Left ventricle myocardium inferior (tissue), 1 donor: ENCODE data around the gene CRACR2B. TPM values are rescaled to one million over a fixed set of nuclear protein-coding genes. Genes with fewer than 3 reads are reported as not detected.
A peak's percentile ranks its signal among the peaks of the same experiment; 100 is the strongest.

ENCODE experiments used
- DNase-seq: peaks from one replicate; pipeline ENCODE4 v3.0.0-alpha.2; 2020
- H3K27ac ChIP-seq: fragments of 200-600 bp; replicated peaks from 2 replicates; pipeline ENCODE4 v1.8.0; 2021
- H3K27me3 ChIP-seq: fragments of 200-600 bp; 2 replicates; pipeline ENCODE4 v1.8.0; 2021; ENCODE audit warnings: low read depth
- H3K36me3 ChIP-seq: fragments of 200-600 bp; 2 replicates; pipeline ENCODE4 v1.8.0; 2021
- H3K4me1 ChIP-seq: fragments of 200-600 bp; 2 replicates; pipeline ENCODE4 v1.8.0; 2021
- H3K4me3 ChIP-seq: fragments of 200-600 bp; 2 replicates; pipeline ENCODE4 v1.8.0; 2021; ENCODE audit warnings: mild to moderate bottlenecking, moderate library complexity
- H3K9me3 ChIP-seq: fragments of 200-600 bp; replicated peaks from 2 replicates; pipeline ENCODE4 v1.8.0; 2021
- intact Hi-C: fragments of 100-400 bp; cut with micrococcal nuclease; formaldehyde crosslinking; loops from one replicate; pipeline ENCODE4 v1.11.0; 2022
- total RNA-seq: library from RNA; stranded (reverse); fragmentation: NEBNext Ultra II Directional; extraction: Animal tissue kit (Norgen Biotek cat#: 25700); gene quantifications from one replicate; pipeline ENCODE4 v1.2.1, GENCODE V29; 2021
- TF ChIP-seq, protein P1 (sequence below): fragments of 200-600 bp; IDR thresholded peaks from 2 replicates; pipeline ENCODE4 v1.8.0; 2021; ENCODE audit warnings: antibody characterized with exemption, mild to moderate bottlenecking, borderline replicate concordance
- donor health status: DM: no; HTN: yes; CAD: no; lungs with severe emphysema.

The CRACR2B gene
- total RNA-seq, 1 donor from 2014 or later = 23.2 TPM

GRCh38 chr11:829176-829846 lies 1.6 kb downstream of the CRACR2B start:
- Histone ChIP-seq H3K9me3 (no peaks in the 10 kb centered on the region), H3K27ac (peak overlapping the region; percentile 92), H3K36me3 (peaks cover 17% of the 10 kb centered on the region), H3K4me3 (peak overlapping the region; percentile 73), H3K4me1 (peaks cover 89% of the 10 kb centered on the region), H3K27me3 (no peaks in the 10 kb centered on the region)
- peak; percentile 56 for DNase-seq
- TF ChIP-seq, protein P1, sequence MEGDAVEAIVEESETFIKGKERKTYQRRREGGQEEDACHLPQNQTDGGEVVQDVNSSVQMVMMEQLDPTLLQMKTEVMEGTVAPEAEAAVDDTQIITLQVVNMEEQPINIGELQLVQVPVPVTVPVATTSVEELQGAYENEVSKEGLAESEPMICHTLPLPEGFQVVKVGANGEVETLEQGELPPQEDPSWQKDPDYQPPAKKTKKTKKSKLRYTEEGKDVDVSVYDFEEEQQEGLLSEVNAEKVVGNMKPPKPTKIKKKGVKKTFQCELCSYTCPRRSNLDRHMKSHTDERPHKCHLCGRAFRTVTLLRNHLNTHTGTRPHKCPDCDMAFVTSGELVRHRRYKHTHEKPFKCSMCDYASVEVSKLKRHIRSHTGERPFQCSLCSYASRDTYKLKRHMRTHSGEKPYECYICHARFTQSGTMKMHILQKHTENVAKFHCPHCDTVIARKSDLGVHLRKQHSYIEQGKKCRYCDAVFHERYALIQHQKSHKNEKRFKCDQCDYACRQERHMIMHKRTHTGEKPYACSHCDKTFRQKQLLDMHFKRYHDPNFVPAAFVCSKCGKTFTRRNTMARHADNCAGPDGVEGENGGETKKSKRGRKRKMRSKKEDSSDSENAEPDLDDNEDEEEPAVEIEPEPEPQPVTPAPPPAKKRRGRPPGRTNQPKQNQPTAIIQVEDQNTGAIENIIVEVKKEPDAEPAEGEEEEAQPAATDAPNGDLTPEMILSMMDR = no peak
- intact Hi-C loops = no loop called here

DNA sequence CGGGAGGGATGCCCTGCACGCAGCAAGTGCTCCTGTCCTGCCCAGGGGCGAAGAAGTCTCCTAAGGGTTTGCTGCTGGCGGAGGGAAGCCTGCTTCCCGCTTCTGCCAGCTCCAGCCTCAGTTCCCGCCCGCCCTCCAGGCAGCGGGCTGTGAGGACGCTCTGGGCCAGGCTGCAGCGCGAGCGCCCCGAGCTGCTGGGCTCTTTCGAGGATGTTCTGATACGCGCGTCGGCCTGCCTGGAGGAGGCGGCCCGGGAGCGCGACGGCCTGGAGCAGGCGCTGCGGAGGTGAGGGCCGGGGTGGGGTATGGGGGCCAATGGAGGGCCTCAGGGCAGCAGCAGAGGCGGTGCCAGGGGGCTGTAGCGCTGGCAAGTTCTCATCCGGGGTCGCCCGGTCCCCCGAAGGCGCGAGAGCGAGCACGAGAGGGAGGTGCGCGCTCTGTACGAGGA lies 2.2 kb downstream of the CRACR2B start:
- H3K4me3 ChIP-seq = peak overlapping the region; percentile 73
- peak overlapping the region; percentile 92 for H3K27ac ChIP-seq
- peaks cover 11% of the 10 kb centered on the region for H3K36me3 ChIP-seq
- no peak for DNase-seq
- TF ChIP-seq, protein P1 = no peak
- no peaks in the 10 kb centered on the region for H3K9me3 ChIP-seq
- H3K4me1 ChIP-seq = peaks cover 92% of the 10 kb centered on the region
- intact Hi-C loops = no loop called here
- H3K27me3 ChIP-seq = no peaks in the 10 kb centered on the region

DNA sequence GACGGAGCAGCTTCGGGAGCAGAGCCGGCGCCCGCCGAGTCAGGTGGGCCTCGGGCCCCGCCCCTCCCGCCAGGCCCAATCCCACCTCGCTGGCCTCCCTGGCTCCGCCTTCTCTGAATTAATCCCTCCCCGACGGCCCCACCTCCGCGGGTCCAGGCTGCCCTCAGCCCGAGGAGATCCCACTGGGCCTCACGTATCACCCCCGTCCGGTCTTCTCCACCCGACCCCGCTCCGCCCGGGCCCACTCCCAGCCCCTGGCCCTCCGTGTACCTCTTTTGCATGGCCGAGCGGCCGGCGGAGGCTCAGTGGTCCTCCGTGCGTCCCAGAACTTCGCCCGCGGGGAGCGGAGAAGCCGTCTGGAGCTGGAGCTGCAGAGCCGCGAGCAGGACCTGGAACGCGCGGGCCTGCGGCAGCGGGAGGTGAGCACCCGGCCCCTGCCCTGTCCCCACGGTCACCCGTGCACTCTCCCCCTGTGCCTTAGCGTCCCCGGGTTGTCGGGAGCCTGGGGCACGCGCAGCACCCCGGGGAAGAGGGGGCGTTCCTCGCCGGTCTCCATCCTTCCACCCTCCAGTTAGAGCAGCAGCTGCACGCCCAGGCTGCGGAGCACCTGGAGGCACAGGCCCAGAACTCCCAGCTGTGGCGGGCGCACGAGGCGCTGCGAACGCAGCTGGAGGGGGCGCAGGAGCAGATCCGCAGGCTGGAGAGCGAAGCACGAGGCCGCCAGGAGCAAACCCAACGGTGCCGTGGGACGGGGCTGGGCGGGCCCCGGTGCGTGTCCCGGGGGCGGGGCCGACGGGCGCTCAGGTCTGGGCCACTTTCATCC lies 2.8 kb downstream of the CRACR2B start:
- peak; percentile 83 for DNase-seq
- Histone ChIP-seq H3K36me3 (peaks cover 5% of the 10 kb centered on the region), H3K9me3 (no peaks in the 10 kb centered on the region), H3K4me1 (peaks cover 96% of the 10 kb centered on the region), H3K27me3 (no peaks in the 10 kb centered on the region), H3K4me3 (peak overlapping the region; percentile 73), H3K27ac (peak overlapping the region; percentile 92)
- TF ChIP-seq, protein P1 = no peak
- intact Hi-C loops = no loop called here

GRCh38 chr11:831118-831864 lies 3.6 kb downstream of the CRACR2B start:
- intact Hi-C loops = no loop called here
- H3K4me1 ChIP-seq = peaks cover 95% of the 10 kb centered on the region
- peak overlapping the region; percentile 73 for H3K4me3 ChIP-seq
- no peak overlapping the region for H3K27ac ChIP-seq
- DNase-seq = no peak
- H3K27me3 ChIP-seq = no peaks in the 10 kb centered on the region
- peaks cover 6% of the 10 kb centered on the region for H3K36me3 ChIP-seq
- no peaks in the 10 kb centered on the region for H3K9me3 ChIP-seq
- TF ChIP-seq, protein P1 = no peak

GRCh38 chr11:831961-832528 lies 4.3 kb downstream of the CRACR2B start:
- Histone ChIP-seq H3K27me3 (no peaks in the 10 kb centered on the region), H3K4me3 (peak overlapping the region; percentile 93), H3K27ac (peak overlapping the region; percentile 98), H3K9me3 (no peaks in the 10 kb centered on the region), H3K4me1 (peaks cover 95% of the 10 kb centered on the region), H3K36me3 (peaks cover 14% of the 10 kb centered on the region)
- TF ChIP-seq, protein P1 = no peak
- no peak for DNase-seq
- intact Hi-C loops = no loop called here
